ENCODE results near the gene INSIG1.
A peak's percentile ranks its signal among the peaks of the same experiment; 100 is the strongest.

Gene INSIG1

DNA sequence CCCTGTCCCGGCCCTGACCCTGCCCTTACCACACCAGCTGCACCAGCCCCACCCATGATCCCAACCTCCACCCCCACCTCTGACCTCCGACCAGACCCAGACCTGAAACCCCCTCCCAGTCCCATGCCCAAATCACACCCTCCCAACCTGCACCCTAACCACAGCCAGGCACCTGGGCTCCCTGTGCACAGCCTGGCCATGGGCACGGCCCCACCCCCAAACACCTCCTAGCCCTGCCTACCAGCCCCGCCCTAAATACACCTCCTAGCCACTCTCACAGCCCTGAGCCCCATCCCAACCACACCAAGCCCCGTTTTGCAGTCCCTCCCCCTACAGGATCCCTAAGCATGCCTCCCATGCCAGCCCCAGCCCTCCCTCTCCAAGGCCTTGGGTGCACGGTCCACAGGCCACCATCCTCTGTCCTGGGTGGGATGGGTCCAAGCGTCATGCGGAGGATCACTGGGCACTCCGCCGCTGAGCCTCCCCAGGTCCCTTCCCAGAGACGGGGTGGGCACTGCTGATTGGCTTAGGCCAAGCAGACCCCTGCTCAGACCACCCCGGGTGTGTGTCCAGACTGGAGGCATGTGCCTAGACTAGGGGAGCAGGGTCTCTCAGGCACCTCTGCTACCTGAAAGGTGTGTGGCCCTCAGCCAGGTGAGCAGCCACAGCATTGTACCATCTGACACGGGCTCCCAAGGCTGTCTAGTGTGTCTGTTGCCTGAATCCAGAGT lies 30.1 kb downstream of the INSIG1 start:
- DNase-seq (ENCODE audit: low read depth), result no peak

GRCh38 chr7:155329225-155329624 lies 31.5 kb downstream of the INSIG1 start:
- DNase-seq (ENCODE audit: low read depth), result no peak

DNA sequence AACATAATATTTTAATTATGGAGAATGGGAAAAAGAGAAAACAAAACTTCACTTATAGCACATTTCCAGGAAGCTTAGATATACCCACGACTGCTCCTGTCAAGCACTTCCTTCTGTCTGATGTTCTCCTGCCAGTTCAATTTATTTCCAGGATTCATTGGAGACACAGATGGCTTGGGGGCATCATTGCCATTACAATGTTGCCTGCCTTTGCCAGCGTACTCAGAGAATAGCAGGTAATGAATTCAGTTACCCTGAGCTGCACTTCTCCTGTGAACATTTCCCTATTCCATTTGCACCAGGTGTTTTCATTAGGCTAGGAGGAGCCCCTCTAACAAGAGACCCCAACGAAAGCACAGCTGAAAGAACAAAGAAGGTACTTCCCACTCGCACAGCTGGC lies 33.7 kb downstream of the INSIG1 start:
- no peak for DNase-seq (ENCODE audit: low read depth)

DNA sequence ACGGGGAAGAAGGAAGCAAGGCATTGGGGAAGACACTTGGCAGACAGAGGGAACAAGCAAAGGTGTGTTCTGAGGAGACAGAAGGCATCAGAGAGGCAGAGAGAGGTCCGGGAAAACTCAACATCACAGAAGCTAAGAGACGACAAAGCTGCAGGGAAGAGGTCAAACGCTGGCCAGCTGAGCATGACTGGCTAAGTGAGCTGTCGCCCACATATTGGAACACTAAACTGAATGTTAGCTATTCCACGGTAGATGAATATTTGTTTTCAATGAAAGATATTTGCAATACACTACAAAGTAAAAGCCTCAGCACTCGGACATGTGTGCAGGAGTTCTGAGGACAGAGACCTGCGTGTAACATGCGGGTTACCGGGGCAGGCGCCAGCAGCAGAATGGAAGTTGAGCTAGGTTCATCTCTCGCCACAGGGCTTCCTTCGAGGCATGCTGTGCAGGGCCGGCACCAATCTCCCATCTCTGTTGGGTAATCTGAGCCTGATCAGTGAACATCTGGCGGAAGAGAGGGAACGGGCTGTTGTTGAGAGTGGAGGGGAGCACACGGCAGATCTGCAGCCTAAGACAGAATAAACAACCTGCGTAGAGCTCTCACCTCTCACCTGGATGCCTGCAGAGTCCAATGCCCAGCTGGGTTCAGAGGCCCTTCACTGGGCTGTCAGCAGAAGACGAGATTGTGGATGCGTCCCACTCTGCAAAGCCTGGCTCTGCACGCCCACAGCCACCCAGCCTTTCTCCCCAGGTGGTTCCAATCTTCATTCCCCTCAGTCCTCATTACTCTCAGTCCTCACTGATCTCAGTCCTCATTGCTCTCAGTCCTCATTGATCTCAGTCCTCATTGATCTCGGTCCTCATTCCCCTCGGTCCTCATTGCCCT lies 35.9 kb downstream of the INSIG1 start:
- no peak for DNase-seq (ENCODE audit: low read depth)

GRCh38 chr7:155336812-155337602 lies 39.3 kb downstream of the INSIG1 start:
- no peak for DNase-seq (ENCODE audit: low read depth)

GRCh38 chr7:155337946-155338631 lies 40.4 kb downstream of the INSIG1 start:
- DNase-seq (ENCODE audit: low read depth), result no peak

- no peak for DNase-seq (ENCODE audit: low read depth)
Observed at GRCh38 chr7:155338632-155339320, 41.1 kb downstream of the INSIG1 start.

DNA sequence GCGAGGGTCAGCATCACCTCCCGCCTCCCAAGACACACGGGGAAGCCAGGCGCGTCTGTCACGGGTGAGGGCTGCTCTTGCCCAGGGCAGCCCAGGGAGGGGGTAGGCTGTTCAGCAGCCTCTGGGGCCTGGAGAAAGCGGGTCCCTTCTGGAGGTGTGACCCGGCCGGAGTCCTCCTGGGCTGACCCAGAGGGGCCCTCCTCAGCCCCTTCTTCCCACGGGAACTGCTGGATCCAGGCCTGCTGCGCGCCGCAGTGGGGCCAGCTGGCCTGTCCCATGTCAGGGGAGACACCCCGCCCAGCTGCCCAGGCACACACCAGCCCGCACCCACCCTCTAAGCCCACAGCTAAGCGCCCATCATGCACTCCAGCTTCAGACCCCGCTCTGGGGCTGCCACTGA lies 41.8 kb downstream of the INSIG1 start:
- no peak for DNase-seq (ENCODE audit: low read depth)

GRCh38 chr7:155340071-155340531 lies 42.4 kb downstream of the INSIG1 start:
- DNase-seq (ENCODE audit: low read depth), result no peak

DNA sequence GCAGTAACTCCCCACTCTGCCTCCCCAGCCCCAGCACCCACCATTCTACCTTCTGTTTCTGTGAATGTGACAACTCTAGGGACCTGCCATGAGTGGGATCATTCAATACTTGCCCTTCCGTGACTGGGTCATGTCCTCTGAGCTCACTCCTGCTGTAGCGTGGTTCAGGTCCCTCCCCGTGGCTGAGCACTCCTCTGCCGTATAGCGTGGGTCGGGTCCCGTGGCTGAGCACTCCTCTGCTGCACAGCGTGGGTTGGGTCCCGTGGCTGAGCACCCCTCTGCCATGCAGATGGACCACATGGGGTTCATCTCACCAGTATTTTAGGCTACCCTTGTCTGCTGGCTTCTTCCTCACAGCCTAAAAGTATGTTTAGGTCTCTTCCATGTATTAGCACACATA lies 43.0 kb downstream of the INSIG1 start:
- DNase-seq (ENCODE audit: low read depth), result no peak

DNA sequence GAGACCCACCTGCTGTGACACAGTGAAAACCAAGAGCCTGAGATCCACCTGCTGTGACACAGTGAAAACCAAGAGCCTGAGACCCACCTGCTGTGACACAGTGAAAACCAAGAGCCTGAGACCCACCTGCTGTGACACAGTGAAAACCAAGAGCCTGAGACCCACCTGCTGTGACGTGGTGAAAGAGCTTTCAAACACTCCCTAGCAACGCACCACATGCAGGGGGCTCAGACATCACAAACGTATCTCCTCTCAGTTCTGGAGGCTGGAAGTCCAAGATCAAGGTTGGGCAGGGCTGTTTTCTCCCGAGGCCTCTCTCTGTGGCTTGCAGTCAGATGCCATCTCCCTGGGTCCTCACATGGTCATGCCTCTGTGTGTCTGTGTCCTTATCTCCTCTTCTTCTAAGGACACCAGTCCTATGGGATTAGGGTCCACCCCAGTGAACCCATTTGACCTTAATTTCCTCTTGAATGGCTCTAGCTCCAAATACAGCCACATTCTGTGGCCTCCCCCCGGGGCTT lies 43.8 kb downstream of the INSIG1 start:
- DNase-seq (ENCODE audit: low read depth), result no peak

GRCh38 chr7:155342313-155342712 lies 44.6 kb downstream of the INSIG1 start:
- no peak for DNase-seq (ENCODE audit: low read depth)

- no peak for DNase-seq (ENCODE audit: low read depth)
Observed at GRCh38 chr7:155343150-155343549, 45.5 kb downstream of the INSIG1 start.

DNA sequence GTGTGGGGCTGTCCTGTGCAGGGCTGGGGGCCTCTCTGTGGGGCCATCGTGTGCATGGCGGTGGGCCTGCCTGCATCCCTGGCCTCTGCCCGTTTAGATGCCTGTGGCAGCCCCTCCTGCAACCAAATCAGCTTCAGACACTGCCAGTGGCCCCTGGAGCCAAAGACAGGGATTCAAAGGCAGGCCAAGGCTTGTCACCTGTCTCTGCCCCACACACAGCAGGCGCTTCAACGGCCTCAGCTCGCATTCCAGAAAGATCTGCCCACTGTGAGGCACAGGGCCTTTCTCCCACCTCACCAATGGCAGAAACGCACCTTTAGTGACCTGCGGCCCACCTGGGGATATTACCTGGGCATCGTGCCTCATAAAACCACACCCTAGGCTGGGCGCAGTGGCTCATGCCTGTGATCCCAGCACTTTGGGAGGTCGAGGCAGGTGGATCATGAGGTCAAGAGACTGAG lies 46.0 kb downstream of the INSIG1 start:
- no peak for DNase-seq (ENCODE audit: low read depth)

DNA sequence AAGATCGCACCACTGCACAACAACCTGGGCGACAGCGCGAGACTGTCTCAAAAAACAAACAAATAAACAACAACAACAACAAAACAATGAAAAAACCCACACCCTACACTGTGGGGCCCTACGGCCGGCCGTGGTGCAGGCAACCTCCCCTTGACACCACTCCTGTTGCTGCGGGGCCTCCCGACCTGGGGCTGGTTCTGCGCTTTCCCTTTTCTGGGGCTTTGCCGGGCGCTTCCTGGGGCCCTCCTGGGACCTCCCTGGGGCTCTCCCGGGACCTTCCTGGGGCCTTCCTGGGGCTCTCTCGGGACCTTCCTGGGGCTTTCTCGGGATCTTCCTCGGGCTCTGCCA lies 46.6 kb downstream of the INSIG1 start:
- DNase-seq (ENCODE audit: low read depth), result no peak

GRCh38 chr7:155344618-155345433 lies 47.1 kb downstream of the INSIG1 start:
- peak; percentile 22 for DNase-seq (ENCODE audit: low read depth)

GRCh38 chr7:155345490-155345889 lies 47.8 kb downstream of the INSIG1 start:
- no peak for DNase-seq (ENCODE audit: low read depth)

- DNase-seq (ENCODE audit: low read depth), result no peak
Observed at GRCh38 chr7:155346285-155346684, 48.6 kb downstream of the INSIG1 start.

- DNase-seq (ENCODE audit: low read depth), result no peak
Observed at GRCh38 chr7:155348806-155349205, 51.1 kb downstream of the INSIG1 start.

Measured in HS-5 (cell line).